Calu3 (cell line): ENCODE measurements around the gene C9orf153. TPM values are rescaled to one million over a fixed set of nuclear protein-coding genes. Genes with fewer than 3 reads are reported as not detected.

Experiments
- Bru-seq: library from RNA; stranded (reverse); fragments of 400-500 nt; gene quantifications from one replicate; lab custom pipeline; 2021; lab: Mats Ljungman, UMichigan
- BruChase-seq, 2 experiments: library from RNA; stranded (reverse); fragments of 400-500 nt; gene quantifications; one replicate each; lab custom pipeline; 2021; lab: Mats Ljungman, UMichigan
- BruUV-seq: library from RNA; stranded (reverse); fragments of 400-500 nt; replicated peaks from 2 replicates; lab custom pipeline; 2021; lab: Mats Ljungman, UMichigan
- CTCF ChIA-PET: fragments of 300-600 bp; sonication (Branson Sonifier 250); formaldehyde crosslinking; loops from one replicate; lab custom pipeline; 2022; ENCODE audit warnings: antibody characterized with exemption; lab: Charles Lee
- DNase-seq: peaks from one replicate; pipeline ENCODE4 v3.0.0; 2022
- H3K27ac Mint-ChIP-seq: one replicate; pipeline ENCODE4 v1.8.0; 2022; ENCODE audit warnings: mixed read lengths; ENCODE audit not compliant: unreplicated experiment
- H3K27me3 Mint-ChIP-seq: one replicate; pipeline ENCODE4 v1.8.0; 2022; ENCODE audit warnings: mixed read lengths; ENCODE audit not compliant: unreplicated experiment
- H3K36me3 Mint-ChIP-seq: one replicate; pipeline ENCODE4 v1.8.0; 2022; ENCODE audit warnings: mild to moderate bottlenecking, moderate library complexity, mixed read lengths; ENCODE audit not compliant: insufficient read depth, unreplicated experiment
- H3K4me1 Mint-ChIP-seq: one replicate; pipeline ENCODE4 v1.8.0; 2022; ENCODE audit warnings: mild to moderate bottlenecking, low read depth, mixed read lengths; ENCODE audit not compliant: unreplicated experiment
- H3K4me3 Mint-ChIP-seq: one replicate; pipeline ENCODE4 v1.8.0; 2022; ENCODE audit warnings: mild to moderate bottlenecking, low read depth, moderate library complexity, mixed read lengths; ENCODE audit not compliant: unreplicated experiment
- H3K9me3 Mint-ChIP-seq: one replicate; pipeline ENCODE4 v1.8.0; 2022; ENCODE audit warnings: low read depth, mixed read lengths; ENCODE audit not compliant: unreplicated experiment
- CTCF ChIP-seq: fragments of 200-600 bp; IDR thresholded peaks from one replicate; pipeline ENCODE4 v1.8.0; 2022; ENCODE audit warnings: antibody characterized with exemption; ENCODE audit not compliant: unreplicated experiment
- intact Hi-C: fragments of 100-400 bp; cut with micrococcal nuclease; formaldehyde crosslinking; loops from one replicate; pipeline ENCODE4 v1.10.0; 2022; ENCODE audit not compliant: unreplicated experiment
- long read RNA-seq: library from polyadenylated mRNA; stranded (forward); transcript quantifications from one replicate; pipeline ENCODE4 v2.0.0, GENCODE V29; 2022
- total RNA-seq: library from RNA; stranded (reverse); gene quantifications from 2 replicates; pipeline ENCODE4 v1.2.3, GENCODE V29; 2022

Gene C9orf153
- not detected in 2 replicates for total RNA-seq
- Bru-seq, nascent RNA: percentile 28 among the genes with signal in this experiment
- percentile 36 among the genes with signal in this experiment for BruChase-seq, experiment 1, labeled RNA remaining after a 6-hour chase
- percentile 44 among the genes with signal in this experiment for BruChase-seq, experiment 2, labeled RNA remaining after a 2-hour chase
- long read RNA-seq: 0 reads

GRCh38 chr9:86259557-86259956 is at the start of gene C9orf153:
TSS of gene C9orf153 (minus strand) at chr9:86259657. CDS start at chr9:86229603, 30,054 bp downstream.
- H3K27ac Mint-ChIP-seq: no peak within 1 kb of the TSS
- CTCF ChIA-PET: no interaction called here
- H3K36me3 Mint-ChIP-seq: no peaks in the 10 kb centered on the region
- H3K4me1 Mint-ChIP-seq: no peaks in the 10 kb centered on the region
- no peaks in the 10 kb centered on the region for H3K9me3 Mint-ChIP-seq
- no peak for DNase-seq
- no peak for TF ChIP-seq CTCF
- intact Hi-C loops: no loop called here
- no TSS peak for BruUV-seq
- H3K4me3 Mint-ChIP-seq: no peak within 1 kb of the TSS
- H3K27me3 Mint-ChIP-seq: no peaks in the 10 kb centered on the region

- TF ChIP-seq CTCF: no peak
- no peak for DNase-seq
- intact Hi-C loops: no loop called here
- no peaks in the 10 kb centered on the region for H3K9me3 Mint-ChIP-seq
- no peak overlapping the region for H3K4me3 Mint-ChIP-seq
- BruUV-seq: no TSS peak
- no peaks in the 10 kb centered on the region for H3K4me1 Mint-ChIP-seq
- no peak overlapping the region for H3K27ac Mint-ChIP-seq
- CTCF ChIA-PET: no interaction called here
- H3K27me3 Mint-ChIP-seq: no peaks in the 10 kb centered on the region
- peaks cover 5% of the 10 kb centered on the region for H3K36me3 Mint-ChIP-seq
Observed at GRCh38 chr9:86308687-86309086, 49.2 kb upstream of the C9orf153 start.

- Mint-ChIP-seq H3K4me3 (no peak overlapping the region), H3K9me3 (no peaks in the 10 kb centered on the region), H3K36me3 (peaks cover 14% of the 10 kb centered on the region), H3K27ac (no peak overlapping the region), H3K4me1 (no peaks in the 10 kb centered on the region), H3K27me3 (no peaks in the 10 kb centered on the region)
- CTCF ChIA-PET: interaction anchor here (1.3 kb wide), 1 partner anchor 37 kb away, joined by 4 read pairs; no protein-coding TSS in a partner anchor
- no peak for DNase-seq
- no TSS peak for BruUV-seq
- TF ChIP-seq CTCF: no peak
- intact Hi-C loops: no loop called here
Observed at GRCh38 chr9:86304236-86304730, 44.8 kb upstream of the C9orf153 start.

- Mint-ChIP-seq H3K27me3 (no peaks in the 10 kb centered on the region), H3K27ac (no peak overlapping the region), H3K9me3 (no peaks in the 10 kb centered on the region), H3K4me1 (no peaks in the 10 kb centered on the region), H3K36me3 (peaks cover 18% of the 10 kb centered on the region), H3K4me3 (no peak overlapping the region)
- TF ChIP-seq CTCF: no peak
- BruUV-seq: no TSS peak
- intact Hi-C loops: no loop called here
- DNase-seq: no peak
- CTCF ChIA-PET: no interaction called here
Observed at GRCh38 chr9:86303316-86303975, 44.0 kb upstream of the C9orf153 start.
